IPS-18c (cell line): Measurements from ENCODE around the gene EPHA3.

Experiments
- H3K4me3 ChIP-seq: 2 replicates; pipeline ENCODE4 v1.7.0; 2013; ENCODE audit warnings: low read depth, mild to moderate bottlenecking, low read length, moderate library complexity; ENCODE audit not compliant: insufficient read depth
- H3K9me3 ChIP-seq: one replicate; pipeline ENCODE4 v1.6.1; 2013; ENCODE audit warnings: mild to moderate bottlenecking, low read length, moderate library complexity; ENCODE audit not compliant: control insufficient read depth, insufficient read depth

EPHA3 gene

GRCh38 chr3:89184151-89184995 lies 77.0 kb downstream of the EPHA3 start:
- no peak overlapping the region for H3K4me3 ChIP-seq
- no peaks in the 10 kb centered on the region for H3K9me3 ChIP-seq

- no peaks in the 10 kb centered on the region for H3K9me3 ChIP-seq
- no peak overlapping the region for H3K4me3 ChIP-seq
These were observed 79.0 kb downstream of the EPHA3 start for GRCh38 chr3:89186456-89186855.

- Histone ChIP-seq H3K4me3 (no peak overlapping the region), H3K9me3 (no peaks in the 10 kb centered on the region)
These were observed 91.2 kb downstream of the EPHA3 start for GRCh38 chr3:89198591-89198990.

- H3K9me3 ChIP-seq = no peaks in the 10 kb centered on the region
- no peak overlapping the region for H3K4me3 ChIP-seq
These were observed 105.2 kb downstream of the EPHA3 start for GRCh38 chr3:89212619-89213018.

DNA sequence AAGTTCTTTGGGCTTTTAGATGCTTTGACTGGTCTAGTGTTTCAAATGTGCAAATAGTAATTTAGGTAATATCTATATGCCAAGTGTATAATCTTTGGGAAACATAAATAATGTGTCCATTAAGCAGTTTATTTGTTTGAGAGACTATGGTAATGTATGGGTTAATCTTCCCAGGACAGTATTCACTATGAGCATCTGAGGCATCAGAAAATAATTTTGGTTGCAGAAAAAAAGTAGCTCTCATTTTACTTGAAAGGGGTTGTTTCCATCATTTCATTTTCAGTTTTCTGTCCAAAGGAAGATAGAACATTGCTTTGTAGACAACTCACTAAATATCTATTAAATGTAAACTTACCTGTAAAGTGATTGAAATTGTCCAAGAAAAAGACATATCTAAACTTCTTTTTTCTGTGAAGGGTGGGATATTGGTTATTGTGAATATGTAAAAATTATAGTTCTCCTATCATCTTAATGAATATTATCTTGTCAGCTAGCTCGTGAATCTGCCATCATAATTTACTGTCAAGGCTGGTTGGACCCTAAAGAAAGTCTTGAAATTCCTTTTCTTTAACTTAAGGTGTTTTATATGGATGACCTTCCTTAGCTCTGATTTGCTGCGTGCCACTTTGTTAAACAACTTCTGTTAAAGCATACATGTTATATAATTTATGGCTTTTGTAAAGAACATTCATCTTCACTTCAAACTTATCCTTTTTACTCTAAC lies 108.8 kb downstream of the EPHA3 start:
- Histone ChIP-seq H3K4me3 (no peak overlapping the region), H3K9me3 (no peaks in the 10 kb centered on the region)

DNA sequence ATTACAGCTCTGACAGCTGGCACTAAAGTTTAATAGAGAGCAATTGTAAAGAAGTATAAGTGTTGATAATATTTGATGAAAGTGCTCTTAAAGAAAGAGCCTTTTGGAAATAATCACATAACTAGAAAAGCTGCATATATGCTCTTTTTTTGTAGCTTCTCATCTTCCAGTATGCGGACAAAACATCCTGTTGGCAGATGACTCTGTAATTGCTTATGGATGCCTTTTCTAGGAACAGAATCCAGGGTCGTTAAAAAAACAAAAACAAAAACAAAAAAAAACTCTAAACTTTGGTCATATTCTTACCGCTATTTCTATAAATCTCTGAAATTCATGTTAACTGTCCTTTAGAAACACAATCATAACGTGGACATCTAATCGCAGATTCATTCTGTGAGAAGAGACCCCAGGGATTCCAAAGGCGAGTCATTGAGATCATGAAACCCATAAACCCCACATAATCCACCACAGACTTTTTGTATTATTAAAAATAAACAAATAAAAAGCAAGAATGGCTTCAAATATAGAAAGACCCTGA lies 109.8 kb downstream of the EPHA3 start:
- no peak overlapping the region for H3K4me3 ChIP-seq

GRCh38 chr3:89221924-89222323 lies 114.5 kb downstream of the EPHA3 start:
- no peaks in the 10 kb centered on the region for H3K9me3 ChIP-seq
- no peak overlapping the region for H3K4me3 ChIP-seq

More for the DNA sequence above, 109.8 kb downstream of the EPHA3 start:
- H3K9me3 ChIP-seq = no peaks in the 10 kb centered on the region

GRCh38 chr3:89223188-89223587 lies 115.8 kb downstream of the EPHA3 start:
- H3K9me3 ChIP-seq = no peaks in the 10 kb centered on the region

DNA sequence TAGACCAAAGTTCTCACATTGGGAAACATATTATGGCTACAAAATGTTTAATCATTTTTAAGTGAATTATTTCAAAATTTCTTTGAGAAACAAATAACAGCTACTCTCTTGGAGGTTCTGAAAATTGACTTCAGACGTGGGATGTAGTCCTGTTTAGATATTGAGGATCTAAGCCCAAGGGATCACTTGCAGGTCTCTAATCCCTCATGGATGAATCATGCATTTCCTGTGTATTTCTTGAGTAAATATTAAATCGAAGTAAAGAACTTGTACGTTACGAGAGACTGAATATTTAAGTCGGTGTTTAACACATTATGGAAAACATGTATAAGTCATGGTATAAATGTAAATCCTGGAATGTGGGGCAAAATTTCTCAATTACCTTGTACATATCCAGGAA lies 119.8 kb downstream of the EPHA3 start:
- no peak overlapping the region for H3K4me3 ChIP-seq
- no peaks in the 10 kb centered on the region for H3K9me3 ChIP-seq

More at GRCh38 chr3:89223188-89223587, 115.8 kb downstream of the EPHA3 start:
- no peak overlapping the region for H3K4me3 ChIP-seq

DNA sequence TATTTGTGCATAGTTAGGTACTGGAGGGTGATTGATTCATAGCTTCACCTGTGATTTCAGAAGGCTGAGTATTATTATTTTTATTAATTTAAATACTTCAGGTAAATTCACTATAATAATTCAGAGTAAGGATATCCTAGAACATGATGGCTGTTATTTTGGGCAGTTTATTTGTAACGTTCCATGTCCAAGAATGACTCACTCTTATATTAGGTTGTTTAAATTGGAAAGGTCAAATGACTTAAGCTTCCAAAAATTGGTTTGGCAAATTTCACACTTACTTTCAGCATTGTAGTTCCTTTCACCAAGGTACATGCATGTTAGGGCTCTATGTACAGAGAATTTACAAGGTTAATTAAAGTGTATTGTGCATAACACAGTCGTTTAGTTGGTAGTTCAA lies 120.2 kb downstream of the EPHA3 start:
- Histone ChIP-seq H3K9me3 (no peaks in the 10 kb centered on the region), H3K4me3 (no peak overlapping the region)

DNA sequence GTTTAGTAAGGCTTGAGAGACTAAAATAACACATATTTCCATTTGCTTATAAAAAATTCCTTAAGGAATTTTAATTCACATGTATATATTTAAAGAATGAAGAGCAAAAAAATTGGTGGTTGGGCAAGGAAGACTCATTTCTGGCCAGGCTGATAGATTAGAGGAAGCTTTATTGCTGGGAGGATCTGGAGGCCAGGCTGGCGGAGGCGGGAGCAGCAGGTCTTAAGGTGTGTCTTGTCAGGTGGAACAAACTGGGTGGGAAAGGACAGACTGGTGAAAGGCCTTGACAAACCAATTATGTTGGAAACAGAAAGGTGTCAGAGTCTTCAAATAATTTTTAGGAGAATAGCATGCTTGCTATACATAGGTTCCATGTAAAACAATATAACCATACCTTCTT lies 124.7 kb downstream of the EPHA3 start:
- no peaks in the 10 kb centered on the region for H3K9me3 ChIP-seq
- H3K4me3 ChIP-seq = no peak overlapping the region

DNA sequence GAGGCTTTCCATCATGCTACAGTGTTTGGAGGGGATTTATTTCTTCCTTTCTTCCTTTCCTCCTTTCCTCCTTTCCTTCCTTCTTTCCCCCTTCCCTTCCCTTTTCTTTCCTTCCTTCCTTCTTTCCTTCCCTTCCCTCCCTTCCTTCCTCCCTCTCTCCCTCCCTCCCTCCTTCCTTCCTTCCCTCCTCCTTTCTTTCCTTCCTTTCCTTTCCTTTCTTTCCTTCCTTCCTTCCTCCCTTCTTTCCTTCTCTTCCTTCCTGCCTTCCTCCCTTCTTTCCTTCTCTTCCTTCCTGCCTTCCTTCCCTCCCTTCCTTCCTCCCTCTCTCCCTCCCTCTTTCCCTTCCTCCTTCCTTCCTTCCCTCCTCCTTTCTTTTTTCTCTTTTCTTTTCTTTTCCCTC lies 127.2 kb downstream of the EPHA3 start:
- no peaks in the 10 kb centered on the region for H3K9me3 ChIP-seq

GRCh38 chr3:89238846-89239245 lies 131.4 kb downstream of the EPHA3 start:
- H3K9me3 ChIP-seq = no peaks in the 10 kb centered on the region

More for the DNA sequence above, 127.2 kb downstream of the EPHA3 start:
- no peak overlapping the region for H3K4me3 ChIP-seq

GRCh38 chr3:89239774-89240173 lies 132.4 kb downstream of the EPHA3 start:
- H3K9me3 ChIP-seq = no peaks in the 10 kb centered on the region

More at GRCh38 chr3:89238846-89239245, 131.4 kb downstream of the EPHA3 start:
- no peak overlapping the region for H3K4me3 ChIP-seq

GRCh38 chr3:89245612-89246011 lies 138.2 kb downstream of the EPHA3 start:
- Histone ChIP-seq H3K4me3 (no peak overlapping the region), H3K9me3 (no peaks in the 10 kb centered on the region)

More at GRCh38 chr3:89239774-89240173, 132.4 kb downstream of the EPHA3 start:
- H3K4me3 ChIP-seq = no peak overlapping the region

DNA sequence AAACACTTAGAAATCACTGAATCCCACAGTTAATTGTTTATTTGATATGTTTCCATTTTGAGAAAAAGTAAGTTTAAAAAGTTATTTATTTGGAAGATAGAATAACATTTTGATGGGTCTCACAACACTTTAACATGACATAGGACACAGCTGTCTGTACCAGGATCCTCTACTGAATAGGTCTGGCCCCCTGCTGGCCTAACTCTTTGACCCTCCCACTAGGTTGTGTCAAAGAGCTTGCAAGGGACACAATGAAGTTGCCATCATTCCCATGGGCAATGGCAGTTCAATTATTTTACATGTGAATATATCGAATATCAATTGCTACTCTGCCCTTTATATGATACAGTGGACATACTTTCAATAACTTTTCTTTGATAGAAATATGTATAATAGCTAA lies 138.9 kb downstream of the EPHA3 start:
- Histone ChIP-seq H3K4me3 (no peak overlapping the region), H3K9me3 (no peaks in the 10 kb centered on the region)

GRCh38 chr3:89250742-89251141 lies 143.3 kb downstream of the EPHA3 start:
- no peaks in the 10 kb centered on the region for H3K9me3 ChIP-seq
- no peak overlapping the region for H3K4me3 ChIP-seq

DNA sequence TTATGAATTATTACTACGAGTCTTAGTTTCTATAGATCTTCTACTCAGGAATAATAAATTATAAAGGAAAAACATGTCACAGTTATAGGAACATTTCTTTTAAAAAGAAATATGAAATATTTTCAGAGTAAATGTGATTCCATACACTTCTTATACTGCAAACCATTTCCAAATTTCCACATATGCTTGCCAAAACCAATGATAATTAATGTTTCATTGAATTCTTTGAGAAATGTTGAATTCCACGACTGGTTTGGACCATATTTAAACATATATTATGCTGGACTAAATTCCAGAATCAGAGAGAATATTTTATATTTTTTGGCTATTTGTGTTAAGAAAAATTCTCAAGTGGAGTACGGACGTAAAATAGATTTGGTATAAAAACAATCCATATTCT lies 144.6 kb downstream of the EPHA3 start:
- H3K4me3 ChIP-seq = no peak overlapping the region
- H3K9me3 ChIP-seq = no peaks in the 10 kb centered on the region
